Osteoblast (primary cell): ENCODE results near the gene NANS. TPM values are rescaled to one million over a fixed set of nuclear protein-coding genes. Genes with fewer than 3 reads are reported as not detected.
A peak's percentile ranks its signal among the peaks of the same experiment; 100 is the strongest.
"Not testable (repeated sequence)": the region's sequence is repeated elsewhere in the genome, so short reads cannot be mapped to it uniquely, and the experiment has no call there.

Source experiments
- DNase-seq: peaks from one replicate; pipeline ENCODE4 v3.0.0; 2011; ENCODE audit warnings: low spot score, mixed read lengths; ENCODE audit not compliant: insufficient read length; ENCODE audit errors: missing footprints
- H2AFZ ChIP-seq: 2 replicates; pipeline ENCODE4 v1.6.0; 2011; ENCODE audit warnings: mild to moderate bottlenecking, low read length
- H3K27ac ChIP-seq: 2 replicates; pipeline ENCODE4 v1.5.1; 2011; ENCODE audit warnings: mild to moderate bottlenecking, low read depth, low read length, moderate library complexity
- H3K27me3 ChIP-seq: 2 replicates; pipeline ENCODE4 v1.6.0; 2012; ENCODE audit warnings: mild to moderate bottlenecking, control low read depth, inconsistent platforms, low read length, moderate library complexity; ENCODE audit not compliant: insufficient read depth
- H3K36me3 ChIP-seq: 2 replicates; pipeline ENCODE4 v1.5.1; 2011; ENCODE audit warnings: mild to moderate bottlenecking, low read length, control low read depth, moderate library complexity; ENCODE audit not compliant: insufficient read depth
- H3K4me1 ChIP-seq: 2 replicates; pipeline ENCODE4 v1.5.1; 2011; ENCODE audit warnings: mild to moderate bottlenecking, low read length, control low read depth, moderate library complexity; ENCODE audit not compliant: insufficient read depth
- H3K4me2 ChIP-seq: 2 replicates; pipeline ENCODE4 v1.6.0; 2011; ENCODE audit warnings: mild to moderate bottlenecking, low read length; ENCODE audit not compliant: insufficient read depth
- H3K4me3 ChIP-seq: fragments of 200-600 bp; sonication (generic); 3 replicates; pipeline ENCODE4 v1.5.1; 2012; ENCODE audit warnings: mild to moderate bottlenecking, low read length, inconsistent platforms; ENCODE audit not compliant: insufficient read depth
- H3K79me2 ChIP-seq: 2 replicates; pipeline ENCODE4 v1.6.0; 2012; ENCODE audit warnings: mild to moderate bottlenecking, low read length, control low read depth, inconsistent platforms; ENCODE audit not compliant: insufficient read depth
- H3K9me3 ChIP-seq: 2 replicates; pipeline ENCODE4 v1.5.1; 2011; ENCODE audit warnings: low read depth, low read length, control low read depth
- H4K20me1 ChIP-seq: 2 replicates; pipeline ENCODE4 v1.6.0; 2012; ENCODE audit warnings: mild to moderate bottlenecking, low read length, control low read depth; ENCODE audit not compliant: insufficient read depth
- CTCF ChIP-seq: IDR thresholded peaks from 2 replicates; pipeline ENCODE4 v1.5.1; 2011; ENCODE audit warnings: mild to moderate bottlenecking, low read depth, low read length, moderate library complexity; ENCODE audit errors: extremely low read depth
- total RNA-seq: library from RNA; depleted of rRNA; stranded (reverse); fragments of >200 nt; gene quantifications from 2 replicates; pipeline ENCODE4 v1.2.3, GENCODE V29; 2012

Gene NANS
- total RNA-seq, 1 donor = 56.1 TPM

DNA sequence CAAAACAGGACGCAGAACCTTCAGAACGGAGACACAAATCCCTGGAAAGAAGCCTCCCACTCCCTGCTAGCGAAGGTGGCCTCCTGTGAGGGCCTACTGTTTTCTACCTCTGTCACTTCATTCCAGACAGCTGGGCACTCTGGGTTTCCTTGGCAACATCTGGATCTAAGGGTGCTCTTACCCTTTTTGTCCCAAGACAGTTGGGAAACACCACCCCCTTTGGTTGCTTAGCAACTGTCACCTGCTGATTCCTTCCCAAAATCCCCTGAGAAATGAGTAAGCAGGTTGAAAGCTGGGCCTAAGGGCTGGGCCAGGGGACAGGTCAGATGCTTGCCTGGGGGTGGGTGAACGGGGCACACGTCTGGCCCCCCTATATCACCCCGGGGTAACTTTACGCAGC is 29.4 kb downstream of the NANS start:
- Histone ChIP-seq H3K4me1 (peaks cover 15% of the 10 kb centered on the region), H4K20me1 (no peaks in the 10 kb centered on the region), H3K36me3 (peaks cover 27% of the 10 kb centered on the region), H3K27ac (no peak overlapping the region), H2AFZ (no peak overlapping the region), H3K27me3 (no peaks in the 10 kb centered on the region), H3K79me2 (no peaks in the 10 kb centered on the region), H3K4me3 (no peak overlapping the region), H3K4me2 (no peak overlapping the region), H3K9me3 (no peaks in the 10 kb centered on the region)
- no peak for TF ChIP-seq CTCF
- peak; percentile 62 for DNase-seq

- H3K27ac ChIP-seq = no peak overlapping the region
- H3K79me2 ChIP-seq = no peaks in the 10 kb centered on the region
- no peak for TF ChIP-seq CTCF
- H3K4me2 ChIP-seq = no peak overlapping the region
- no peak for DNase-seq
- H3K4me3 ChIP-seq = no peak overlapping the region
- no peak overlapping the region for H2AFZ ChIP-seq
- peaks cover 22% of the 10 kb centered on the region for H3K36me3 ChIP-seq
- no peaks in the 10 kb centered on the region for H4K20me1 ChIP-seq
- H3K4me1 ChIP-seq = peaks cover 10% of the 10 kb centered on the region
- H3K9me3 ChIP-seq = no peaks in the 10 kb centered on the region
- H3K27me3 ChIP-seq = no peaks in the 10 kb centered on the region
These were observed 29.9 kb downstream of the NANS start for GRCh38 chr9:98086461-98086860.

- H4K20me1 ChIP-seq = no peaks in the 10 kb centered on the region
- H3K4me1 ChIP-seq = peaks cover 4% of the 10 kb centered on the region
- H3K4me3 ChIP-seq = peak overlapping the region; percentile 65
- H3K4me2 ChIP-seq = peak overlapping the region; percentile 75
- no peak for TF ChIP-seq CTCF
- H3K36me3 ChIP-seq = peaks cover 9% of the 10 kb centered on the region
- H3K79me2 ChIP-seq = no peaks in the 10 kb centered on the region
- H2AFZ ChIP-seq = peak overlapping the region; percentile 35
- peak; percentile 95 for DNase-seq
- no peaks in the 10 kb centered on the region for H3K9me3 ChIP-seq
- H3K27me3 ChIP-seq = no peaks in the 10 kb centered on the region
- H3K27ac ChIP-seq = no peak overlapping the region
These were observed 31.2 kb downstream of the NANS start for GRCh38 chr9:98087420-98088354.

DNA sequence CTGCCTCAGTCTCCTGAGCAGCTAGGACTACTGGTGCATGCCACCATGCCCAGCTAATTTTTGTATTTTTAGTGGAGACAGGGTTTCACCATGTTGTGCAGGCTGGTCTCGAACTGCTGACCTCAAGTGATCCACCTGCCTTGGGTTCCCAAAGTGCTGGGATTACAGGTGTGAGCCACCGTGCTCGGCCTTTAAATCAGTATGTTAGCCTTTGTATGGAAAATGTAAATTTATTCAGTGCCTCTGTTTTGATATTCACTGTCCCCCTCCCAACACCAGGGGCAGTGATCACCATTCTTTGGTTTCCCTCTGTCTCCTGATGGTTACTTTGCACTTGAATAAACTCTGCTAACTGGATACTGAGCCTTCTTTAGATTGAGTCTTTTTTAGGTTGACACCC is 34.1 kb downstream of the NANS start:
- H3K36me3 ChIP-seq, H3K79me2 ChIP-seq, H3K9me3 ChIP-seq, H3K27ac ChIP-seq, DNase-seq, H3K4me2 ChIP-seq, H2AFZ ChIP-seq, H3K4me3 ChIP-seq, H4K20me1 ChIP-seq, H3K4me1 ChIP-seq, H3K27me3 ChIP-seq: not testable (repeated sequence)
